K562 (cell line): Measurements from ENCODE around the gene ETS1. TPM values are rescaled to one million over a fixed set of nuclear protein-coding genes. Genes with fewer than 3 reads are reported as not detected.
A peak's percentile ranks its signal among the peaks of the same experiment; 100 is the strongest.

Experiments used
- ATF7 ChIP-seq: fragments of 450-650 bp; IDR thresholded peaks from 2 replicates; pipeline ENCODE4 v1.7.1; 2014; ENCODE audit warnings: mild to moderate bottlenecking, moderate library complexity
- CREB3 ChIP-seq: fragments of 450-650 bp; conservative IDR thresholded peaks from 2 replicates; pipeline ENCODE4 v1.6.1; 2016; ENCODE audit warnings: missing genetic modification characterization, low read depth, mild to moderate bottlenecking, missing compliant biosample characterization, moderate library complexity
- CXXC5 ChIP-seq: fragments of 250-450 bp; sonication (Bioruptor Pico); IDR thresholded peaks from 2 replicates; pipeline ENCODE4 v1.8.0; 2022; ENCODE audit warnings: inconsistent platforms, mild to moderate bottlenecking, moderate library complexity
- GABPA ChIP-seq: fragments of 200-800 bp; sonication (Bioruptor generic); conservative IDR thresholded peaks from 2 replicates; pipeline ENCODE4 v1.6.1; 2016; ENCODE audit warnings: low read depth, missing genetic modification characterization, missing compliant biosample characterization
- GMEB1 ChIP-seq: fragments of 250-450 bp; sonication (Bioruptor Pico); IDR thresholded peaks from 2 replicates; pipeline ENCODE4 v1.4.0; 2020; ENCODE audit warnings: mild to moderate bottlenecking
- NFYB ChIP-seq: IDR thresholded peaks from 2 replicates; pipeline ENCODE4 v1.6.1; 2011; ENCODE audit warnings: mild to moderate bottlenecking, moderate library complexity; ENCODE audit not compliant: insufficient read length; ENCODE audit errors: extremely low read depth
- NR1H2 ChIP-seq: sonication (generic); formaldehyde crosslinking; IDR thresholded peaks from 2 replicates; pipeline ENCODE4 v1.4.0; 2020; ENCODE audit warnings: mild to moderate bottlenecking, missing genetic modification reagents
- PHF8 ChIP-seq: fragments of 200-600 bp; sonication (generic); IDR thresholded peaks from 2 replicates; pipeline ENCODE4 v1.6.1; 2012; ENCODE audit warnings: mixed run types, mild to moderate bottlenecking, inconsistent platforms, low read length, moderate library complexity, borderline replicate concordance
- PURB ChIP-seq: sonication (generic); formaldehyde crosslinking; IDR thresholded peaks from 2 replicates; pipeline ENCODE4 v1.9.0; 2021; ENCODE audit warnings: low read depth, mild to moderate bottlenecking, missing genetic modification reagents
- RBBP5 ChIP-seq: fragments of 200-600 bp; sonication (generic); IDR thresholded peaks from 2 replicates; pipeline ENCODE4 v1.6.1; 2012; ENCODE audit warnings: borderline replicate concordance, mild to moderate bottlenecking, low read length, control low read depth, inconsistent platforms; ENCODE audit not compliant: insufficient read depth, poor library complexity, severe bottlenecking
- RCOR1 ChIP-seq, 2 experiments: IDR thresholded peaks; 2 replicates each; pipeline ENCODE4 v1.6.1; 2012; ENCODE audit warnings: low read depth in 2 of 2, low read length in 2 of 2, borderline replicate concordance in 1 of 2, improper control_type of control experiment in 1 of 2
- SMAD4 ChIP-seq: fragments of 250-450 bp; sonication (Bioruptor Pico); conservative IDR thresholded peaks from 2 replicates; pipeline ENCODE4 v1.8.0; 2021; ENCODE audit warnings: inconsistent platforms, mild to moderate bottlenecking, moderate library complexity
- SOX6 ChIP-seq: fragments of 450-650 bp; IDR thresholded peaks from 2 replicates; pipeline ENCODE4 v1.6.1; 2014; ENCODE audit warnings: mild to moderate bottlenecking
- TAF7 ChIP-seq: fragments of 450-650 bp; IDR thresholded peaks from 2 replicates; pipeline ENCODE4 v1.6.1; 2016; ENCODE audit warnings: missing genetic modification characterization, missing compliant biosample characterization
- TAL1 ChIP-seq: fragments of 450-650 bp; IDR thresholded peaks from 2 replicates; pipeline ENCODE4 v1.6.1; 2016; ENCODE audit warnings: mild to moderate bottlenecking
- TCF3 ChIP-seq: sonication (generic); formaldehyde crosslinking; IDR thresholded peaks from 2 replicates; pipeline ENCODE4 v1.4.0; 2020; ENCODE audit warnings: mild to moderate bottlenecking, missing genetic modification reagents
- TOE1 ChIP-seq, 2 experiments: fragments of 450-650 bp in 1 of 2; sonication (generic) in 1 of 2; formaldehyde crosslinking in 1 of 2; IDR thresholded peaks; 2 replicates each; pipeline versions ENCODE4 v1.7.1 to v1.8.0; 2016 to 2022; ENCODE audit warnings: borderline replicate concordance in 2 of 2, mild to moderate bottlenecking in 2 of 2, antibody characterized with exemption in 1 of 2, inconsistent platforms in 1 of 2, low read depth in 1 of 2, missing genetic modification reagents in 1 of 2, moderate library complexity in 1 of 2
- ZNF668 ChIP-seq: fragments of 250-450 bp; sonication (Bioruptor Pico); IDR thresholded peaks from 2 replicates; pipeline ENCODE4 v1.8.0; 2022; ENCODE audit warnings: mild to moderate bottlenecking, inconsistent platforms
- polyA plus RNA-seq, 8 experiments: library from polyadenylated mRNA; depleted of rRNA in 4 of 8; stranded (reverse) in 5 of 8; unstranded in 3 of 8; fragments of >200 nt; fragmentation: Nextera tagmentation in 2 of 8; fragmentation: Illumina TruSeq in 1 of 8; extraction: Ambion mirVana in 2 of 8; extraction: Trizol in 1 of 8; gene quantifications; 2 replicates each; pipeline versions ENCODE4 v1.2.1 to v1.2.3, GENCODE V29; 2011 to 2014; ENCODE audit warnings: inconsistent platforms in 1 of 8, missing spikeins in 1 of 8
- total RNA-seq, 7 experiments: library from RNA; depleted of rRNA in 6 of 7; stranded (reverse); fragments of >200 nt in 6 of 7; fragmentation: Illumina TruSeq in 2 of 7; extraction: Trizol in 2 of 7; gene quantifications; 2 replicates each; pipeline versions ENCODE4 v1.2.1 to v1.2.3, GENCODE V29; 2011 to 2021; ENCODE audit warnings: low replicate concordance in 1 of 7

Gene ETS1
- total and polyA plus RNA-seq, 9 of the 15 experiments (the other 6 are each of a cell fraction or from before 2014, with no cell fraction given) = 0.04 to 1.4 (median 0.23) TPM

DNA sequence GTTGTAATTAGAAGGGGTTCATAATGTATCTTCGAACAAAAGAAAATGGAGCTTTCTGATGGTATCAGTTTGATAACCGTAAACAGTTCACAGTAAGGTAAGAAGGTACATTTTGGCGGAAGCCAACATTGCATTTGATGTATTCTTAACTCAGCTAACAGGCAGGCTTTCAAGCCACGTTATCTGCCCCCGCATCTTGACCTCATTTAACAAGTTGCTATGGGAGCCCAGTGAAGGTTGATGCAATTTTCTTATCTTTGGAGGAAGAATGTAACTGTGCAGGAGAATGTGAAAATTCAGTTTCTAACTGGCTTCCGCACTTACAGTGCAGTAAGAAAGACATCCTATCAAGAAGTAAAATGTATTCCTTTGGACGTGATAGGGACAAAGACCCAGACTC lies 110.6 kb downstream of the ETS1 start (continued):
- TF ChIP-seq RBBP5 (no peak), PURB (CRISPR knock-in tag) (no peak), NFYB (no peak), TAF7 (tag) (no peak), TAL1 (peak; percentile 55; the same call in 1 of the 2 replicates), TOE1 (IDR thresholded peaks at IDR 0.05; ENCODE audit: borderline replicate concordance) (no peak), TOE1 (CRISPR knock-in tag; IDR thresholded peaks at IDR 0.05; ENCODE audit: borderline replicate concordance, low read depth) (no peak), GMEB1 (CRISPR knock-in tag) (no peak), CXXC5 (peak; percentile 47), NR1H2 (CRISPR knock-in tag) (no peak), SMAD4 (CRISPR knock-in tag) (no peak), RCOR1 (IDR thresholded peaks at IDR 0.05; ENCODE audit: borderline replicate concordance in 1 of 2, low read depth in 2 of 2, low read length in 2 of 2) (peak in 1 of 2 experiments; percentile 78; a peak in 2 of 4 replicates), ZNF668 (CRISPR knock-in tag) (no peak), TCF3 (CRISPR knock-in tag) (0 out of 2 replicates have a peak, but pooled peaks have one; percentile 23), SOX6 (peak; percentile 79), CREB3 (tag) (no peak), GABPA (tag) (0 out of 2 replicates have a peak, but pooled peaks have one; percentile 36), ATF7 (peak; percentile 74; the same call in 1 of the 2 replicates), PHF8 (no peak)
